ENCODE data around the gene CFDP1. TPM values are rescaled to one million over a fixed set of nuclear protein-coding genes. Genes with fewer than 3 reads are reported as not detected.

The CFDP1 gene
- total RNA-seq, 2 experiments from 2014 or later = 34.7 to 39.9 TPM

DNA sequence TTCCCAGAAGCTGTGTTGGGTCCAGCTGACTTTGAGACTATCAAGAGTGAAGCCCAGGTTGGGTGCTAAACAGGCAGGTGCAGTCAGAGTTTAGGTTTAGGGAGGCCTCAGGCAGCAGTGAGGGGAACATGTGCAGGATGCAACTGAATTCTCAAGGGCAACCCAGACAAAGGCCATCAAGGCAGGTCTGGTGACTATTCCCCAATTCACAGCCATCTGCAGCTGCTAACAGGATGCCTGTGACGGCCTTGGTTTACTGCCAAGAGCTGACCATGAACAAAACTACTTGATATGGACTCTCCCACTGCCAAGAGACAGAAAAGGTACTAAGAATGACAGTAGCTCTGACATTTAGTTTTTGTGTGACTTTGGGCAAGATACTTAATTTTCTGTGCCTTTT lies 136.7 kb downstream of the CFDP1 start:
- Mint-ChIP-seq H3K9me3 (no peaks in the 10 kb centered on the region), H3K27ac (no peak overlapping the region)
- POLR2A ChIA-PET = no interaction called here

DNA sequence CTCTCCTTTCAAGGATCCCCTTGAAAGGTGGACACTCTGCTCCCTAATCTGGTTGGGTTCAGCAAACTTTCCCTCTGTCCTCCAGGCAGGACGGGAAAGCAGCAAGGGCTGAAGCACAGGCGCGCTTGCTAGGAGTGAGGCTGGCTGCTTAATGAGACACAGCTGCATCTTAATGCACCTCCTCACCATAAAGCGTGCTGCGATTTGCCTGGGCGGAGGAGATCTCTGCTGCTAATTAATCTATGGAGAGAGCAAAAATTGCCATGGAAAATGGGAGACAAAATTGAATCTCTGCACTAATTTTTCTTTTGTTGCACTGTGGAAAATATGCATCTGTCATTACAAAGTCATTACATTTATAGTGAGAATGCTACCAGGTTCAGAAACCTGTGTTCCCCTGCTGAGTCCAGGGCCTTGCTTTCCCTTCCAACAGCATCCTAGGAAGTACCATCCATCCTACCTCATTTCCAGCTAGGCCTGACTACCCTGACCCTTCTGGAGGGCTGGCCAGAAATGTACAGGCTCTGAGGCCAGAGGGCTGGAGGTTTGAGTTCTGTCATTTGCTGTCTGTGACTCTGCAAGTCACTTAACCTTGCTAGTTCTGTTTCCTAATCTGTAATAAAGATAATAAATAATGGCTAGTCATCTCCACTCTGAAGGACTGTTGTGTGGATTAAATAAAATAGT lies 138.4 kb downstream of the CFDP1 start:
- TF ChIP-seq, protein P1, sequence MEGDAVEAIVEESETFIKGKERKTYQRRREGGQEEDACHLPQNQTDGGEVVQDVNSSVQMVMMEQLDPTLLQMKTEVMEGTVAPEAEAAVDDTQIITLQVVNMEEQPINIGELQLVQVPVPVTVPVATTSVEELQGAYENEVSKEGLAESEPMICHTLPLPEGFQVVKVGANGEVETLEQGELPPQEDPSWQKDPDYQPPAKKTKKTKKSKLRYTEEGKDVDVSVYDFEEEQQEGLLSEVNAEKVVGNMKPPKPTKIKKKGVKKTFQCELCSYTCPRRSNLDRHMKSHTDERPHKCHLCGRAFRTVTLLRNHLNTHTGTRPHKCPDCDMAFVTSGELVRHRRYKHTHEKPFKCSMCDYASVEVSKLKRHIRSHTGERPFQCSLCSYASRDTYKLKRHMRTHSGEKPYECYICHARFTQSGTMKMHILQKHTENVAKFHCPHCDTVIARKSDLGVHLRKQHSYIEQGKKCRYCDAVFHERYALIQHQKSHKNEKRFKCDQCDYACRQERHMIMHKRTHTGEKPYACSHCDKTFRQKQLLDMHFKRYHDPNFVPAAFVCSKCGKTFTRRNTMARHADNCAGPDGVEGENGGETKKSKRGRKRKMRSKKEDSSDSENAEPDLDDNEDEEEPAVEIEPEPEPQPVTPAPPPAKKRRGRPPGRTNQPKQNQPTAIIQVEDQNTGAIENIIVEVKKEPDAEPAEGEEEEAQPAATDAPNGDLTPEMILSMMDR (IDR thresholded peaks at IDR 0.05) = no peak
- Mint-ChIP-seq H3K4me1 (ENCODE audit: low read depth) (no peaks in the 10 kb centered on the region), H3K27ac (no peak overlapping the region), H3K9me3 (no peaks in the 10 kb centered on the region), H3K36me3 (ENCODE audit: low read depth) (peaks cover 54% of the 10 kb centered on the region), H3K27me3 (peaks cover 3% of the 10 kb centered on the region), H3K4me3 (no peak overlapping the region)
- no peak for DNase-seq
- ChIA-PET CTCF (interaction anchor here (0.7 to 1.9 kb wide), 4 partner anchors 8 to 96 kb away, joined by 3 to 4 read pairs (median 4); no protein-coding TSS in a partner anchor), POLR2A (no interaction called here)
- ATAC-seq = no peak
- intact Hi-C loops (cut with micrococcal nuclease) = no loop called here

More for the DNA sequence above, 136.7 kb downstream of the CFDP1 start:
- CTCF ChIA-PET = interaction anchor here (1.2 kb wide), 1 partner anchor 8 kb away, joined by 3 read pairs; no protein-coding TSS in a partner anchor
- DNase-seq (no peak), ATAC-seq (no peak)
- intact Hi-C loops (cut with micrococcal nuclease) = no loop called here
- Mint-ChIP-seq H3K4me3 (no peak overlapping the region), H3K4me1 (ENCODE audit: low read depth) (no peaks in the 10 kb centered on the region), H3K36me3 (ENCODE audit: low read depth) (peaks cover 61% of the 10 kb centered on the region), H3K27me3 (no peaks in the 10 kb centered on the region)
- TF ChIP-seq, protein P1 (IDR thresholded peaks at IDR 0.05) = no peak

DNA sequence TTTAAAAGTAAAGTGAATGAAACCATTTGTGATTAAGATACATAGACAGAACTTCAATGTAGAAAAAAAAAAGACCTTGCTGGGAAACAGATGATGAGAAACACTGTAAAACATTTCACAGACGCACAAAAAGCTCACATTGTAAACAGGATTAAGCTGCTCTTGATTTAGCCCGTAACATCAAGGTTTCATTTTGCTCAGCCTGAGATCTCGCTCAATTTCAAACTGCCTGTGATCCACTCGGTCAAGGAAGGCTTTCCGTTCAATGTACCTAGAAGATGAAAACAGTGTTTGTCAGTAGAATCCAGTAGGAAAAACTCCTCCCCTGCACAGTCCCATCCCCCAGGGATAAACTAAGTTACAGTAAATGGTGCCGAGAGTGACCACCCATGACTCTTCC lies 139.5 kb downstream of the CFDP1 start:
- POLR2A ChIA-PET = no interaction called here
- ATAC-seq = no peak
- H3K27me3 Mint-ChIP-seq = peaks cover 5% of the 10 kb centered on the region
- H3K36me3 Mint-ChIP-seq (ENCODE audit: low read depth) = peaks cover 48% of the 10 kb centered on the region
- DNase-seq = no peak
- TF ChIP-seq, protein P1 (IDR thresholded peaks at IDR 0.05) = no peak
- intact Hi-C loops (cut with micrococcal nuclease) = no loop called here
- peaks cover 6% of the 10 kb centered on the region for H3K4me1 Mint-ChIP-seq (ENCODE audit: low read depth)
- no peak overlapping the region for H3K4me3 Mint-ChIP-seq
- H3K9me3 Mint-ChIP-seq = no peaks in the 10 kb centered on the region
- CTCF ChIA-PET = interaction anchor here (0.8 to 1.9 kb wide), 2 partner anchors 9 to 92 kb away, joined by 3 to 4 read pairs; no protein-coding TSS in a partner anchor
- H3K27ac Mint-ChIP-seq = no peak overlapping the region

DNA sequence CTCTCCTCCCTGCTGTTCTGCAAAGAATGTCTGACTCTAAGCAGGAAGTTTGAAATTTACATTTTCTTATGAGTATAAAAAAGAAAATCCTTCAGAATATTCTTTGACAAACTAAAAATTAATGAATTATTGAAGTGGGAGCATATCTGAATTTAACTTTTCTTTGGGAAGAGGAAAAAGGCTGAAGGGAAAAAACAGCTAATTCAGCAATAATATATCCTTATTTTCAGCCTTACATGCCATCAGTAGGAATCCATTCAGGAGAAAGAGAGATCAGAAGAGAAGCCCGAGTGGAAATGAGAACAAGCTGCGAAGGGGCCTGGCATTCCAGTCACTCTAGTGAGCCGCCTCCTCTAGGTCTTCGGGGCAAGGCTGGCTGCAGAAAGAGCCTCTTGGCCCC lies 140.1 kb downstream of the CFDP1 start:
- DNase-seq (no peak), ATAC-seq (no peak)
- peaks cover 12% of the 10 kb centered on the region for H3K4me1 Mint-ChIP-seq (ENCODE audit: low read depth)
- no peak overlapping the region for H3K27ac Mint-ChIP-seq
- H3K36me3 Mint-ChIP-seq (ENCODE audit: low read depth) = peaks cover 49% of the 10 kb centered on the region
- TF ChIP-seq, protein P1 (IDR thresholded peaks at IDR 0.05) = no peak
- no peaks in the 10 kb centered on the region for H3K9me3 Mint-ChIP-seq
- H3K27me3 Mint-ChIP-seq = peaks cover 10% of the 10 kb centered on the region
- ChIA-PET CTCF (interaction anchor here (1.9 kb wide), 1 partner anchor 10 kb away, joined by 4 read pairs; no protein-coding TSS in a partner anchor), POLR2A (interaction anchor here (1.0 kb wide), 1 partner anchor 10 kb away, joined by 3 read pairs; no protein-coding TSS in a partner anchor)
- no peak overlapping the region for H3K4me3 Mint-ChIP-seq
- intact Hi-C loops (cut with micrococcal nuclease) = no loop called here

DNA sequence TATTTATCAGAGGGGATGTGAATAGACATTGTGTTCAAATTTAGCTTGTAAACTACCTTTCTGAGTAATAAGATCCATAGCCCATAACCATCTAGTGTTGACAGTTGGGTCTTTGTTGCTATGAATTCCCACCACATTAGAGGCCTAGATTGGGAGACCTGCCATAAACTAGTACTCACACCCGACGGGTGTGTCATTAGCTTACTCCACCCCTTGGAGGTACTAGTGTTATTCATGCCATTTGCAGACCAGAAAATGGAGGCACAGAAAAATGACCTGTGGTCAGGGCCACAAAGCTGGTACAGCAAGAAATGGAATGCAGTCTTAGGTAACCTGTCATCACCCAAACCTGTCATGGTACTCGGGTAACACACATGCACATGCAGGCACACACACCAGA lies 140.6 kb downstream of the CFDP1 start:
- intact Hi-C loops (cut with micrococcal nuclease) = no loop called here
- Mint-ChIP-seq H3K27me3 (peaks cover 10% of the 10 kb centered on the region), H3K27ac (no peak overlapping the region), H3K36me3 (ENCODE audit: low read depth) (peaks cover 45% of the 10 kb centered on the region), H3K4me1 (ENCODE audit: low read depth) (peaks cover 15% of the 10 kb centered on the region), H3K4me3 (no peak overlapping the region), H3K9me3 (no peaks in the 10 kb centered on the region)
- ATAC-seq (no peak), DNase-seq (no peak)
- ChIA-PET POLR2A (interaction anchor here (1.0 kb wide), 1 partner anchor 11 kb away, joined by 3 read pairs; no protein-coding TSS in a partner anchor), CTCF (no interaction called here)
- TF ChIP-seq, protein P1 (IDR thresholded peaks at IDR 0.05) = no peak

Measured in activated CD8-positive, alpha-beta T cell treated with anti-CD3 and anti-CD28 coated beads for 36 hours (primary cell).